Bronchial epithelial cell (primary cell): Measurements from ENCODE around the gene PLCB1. TPM values are rescaled to one million over a fixed set of nuclear protein-coding genes. Genes with fewer than 3 reads are reported as not detected.

ENCODE experiments used
- DNase-seq: peaks from one replicate; pipeline ENCODE4 v3.0.0-alpha.2; 2010; ENCODE audit warnings: low read depth
- FAIRE-seq: peaks from 2 replicates; lab custom pipeline; 2011; peaks lifted over from hg19 to GRCh38; lab: Jason Lieb, UNC
- H3K27me3 ChIP-seq: 2 replicates; pipeline ENCODE4 v1.5.1; 2011; ENCODE audit warnings: low read length; ENCODE audit not compliant: control insufficient read depth, insufficient read depth
- H3K36me3 ChIP-seq: 2 replicates; pipeline ENCODE4 v1.5.1; 2011; ENCODE audit warnings: low read length; ENCODE audit not compliant: control insufficient read depth, insufficient read depth
- H3K4me3 ChIP-seq: 2 replicates; pipeline ENCODE4 v1.5.1; 2011; ENCODE audit warnings: mild to moderate bottlenecking, low read depth, low read length, control low read depth
- total RNA-seq: library from RNA; depleted of rRNA; stranded (reverse); fragments of >200 nt; gene quantifications from 2 replicates; pipeline ENCODE4 v1.2.1, GENCODE V29; 2014
- TF ChIP-seq, protein P1 (sequence below): IDR thresholded peaks from 2 replicates; pipeline ENCODE4 v1.5.1; 2011; ENCODE audit warnings: mild to moderate bottlenecking, moderate library complexity, low read length, control low read depth, inconsistent platforms; ENCODE audit not compliant: insufficient read depth, severe bottlenecking

Gene PLCB1
- total RNA-seq, 1 donor from 2014 or later: 1.1 TPM

DNA sequence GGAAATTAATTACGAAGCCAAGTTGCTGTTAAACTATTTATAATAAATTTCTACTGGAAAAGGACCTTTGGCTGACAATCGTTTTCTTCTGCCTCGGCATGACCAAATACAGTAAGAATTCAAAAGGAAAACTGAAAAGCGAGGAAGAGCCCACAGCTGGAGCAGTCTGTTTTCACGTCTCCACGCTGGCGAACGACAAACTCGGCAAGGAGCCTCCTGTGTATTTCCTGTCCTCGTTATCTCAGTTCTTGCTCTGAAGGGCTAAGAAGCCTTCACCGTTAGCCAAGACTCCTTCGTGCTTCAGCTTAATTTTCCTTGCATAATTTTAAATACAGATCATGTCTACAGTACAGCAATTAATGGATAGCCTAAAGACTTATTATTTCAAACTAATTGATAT lies 722.5 kb downstream of the PLCB1 start:
- H3K4me3 ChIP-seq: no peak overlapping the region

DNA sequence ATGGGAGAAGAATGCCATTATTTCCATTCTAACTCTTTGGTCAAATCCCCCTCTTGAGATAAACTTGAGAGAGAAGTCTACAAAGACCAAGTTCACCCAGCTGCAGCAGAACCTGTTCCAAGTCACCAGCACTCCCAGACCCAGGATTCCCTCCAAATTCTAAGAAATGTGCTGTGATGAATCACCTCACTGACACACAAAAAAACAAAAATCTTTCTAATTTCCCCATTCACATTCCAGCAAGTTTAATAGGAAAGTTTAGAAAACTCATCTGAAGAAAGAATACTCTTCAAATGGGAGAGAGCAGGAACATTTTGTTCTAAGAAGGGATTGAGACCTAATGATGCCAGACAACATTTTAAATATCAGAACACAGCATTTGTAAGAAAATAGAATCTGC lies 723.2 kb downstream of the PLCB1 start:
- FAIRE-seq (no peak), DNase-seq (no peak)
- TF ChIP-seq, protein P1, sequence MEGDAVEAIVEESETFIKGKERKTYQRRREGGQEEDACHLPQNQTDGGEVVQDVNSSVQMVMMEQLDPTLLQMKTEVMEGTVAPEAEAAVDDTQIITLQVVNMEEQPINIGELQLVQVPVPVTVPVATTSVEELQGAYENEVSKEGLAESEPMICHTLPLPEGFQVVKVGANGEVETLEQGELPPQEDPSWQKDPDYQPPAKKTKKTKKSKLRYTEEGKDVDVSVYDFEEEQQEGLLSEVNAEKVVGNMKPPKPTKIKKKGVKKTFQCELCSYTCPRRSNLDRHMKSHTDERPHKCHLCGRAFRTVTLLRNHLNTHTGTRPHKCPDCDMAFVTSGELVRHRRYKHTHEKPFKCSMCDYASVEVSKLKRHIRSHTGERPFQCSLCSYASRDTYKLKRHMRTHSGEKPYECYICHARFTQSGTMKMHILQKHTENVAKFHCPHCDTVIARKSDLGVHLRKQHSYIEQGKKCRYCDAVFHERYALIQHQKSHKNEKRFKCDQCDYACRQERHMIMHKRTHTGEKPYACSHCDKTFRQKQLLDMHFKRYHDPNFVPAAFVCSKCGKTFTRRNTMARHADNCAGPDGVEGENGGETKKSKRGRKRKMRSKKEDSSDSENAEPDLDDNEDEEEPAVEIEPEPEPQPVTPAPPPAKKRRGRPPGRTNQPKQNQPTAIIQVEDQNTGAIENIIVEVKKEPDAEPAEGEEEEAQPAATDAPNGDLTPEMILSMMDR: no peak
- peaks cover 3% of the 10 kb centered on the region for H3K27me3 ChIP-seq
- no peak overlapping the region for H3K4me3 ChIP-seq
- H3K36me3 ChIP-seq: no peaks in the 10 kb centered on the region

More for the DNA sequence above, 722.5 kb downstream of the PLCB1 start:
- no peaks in the 10 kb centered on the region for H3K36me3 ChIP-seq
- FAIRE-seq: no peak
- TF ChIP-seq, protein P1: no peak
- peaks cover 3% of the 10 kb centered on the region for H3K27me3 ChIP-seq
- no peak for DNase-seq

DNA sequence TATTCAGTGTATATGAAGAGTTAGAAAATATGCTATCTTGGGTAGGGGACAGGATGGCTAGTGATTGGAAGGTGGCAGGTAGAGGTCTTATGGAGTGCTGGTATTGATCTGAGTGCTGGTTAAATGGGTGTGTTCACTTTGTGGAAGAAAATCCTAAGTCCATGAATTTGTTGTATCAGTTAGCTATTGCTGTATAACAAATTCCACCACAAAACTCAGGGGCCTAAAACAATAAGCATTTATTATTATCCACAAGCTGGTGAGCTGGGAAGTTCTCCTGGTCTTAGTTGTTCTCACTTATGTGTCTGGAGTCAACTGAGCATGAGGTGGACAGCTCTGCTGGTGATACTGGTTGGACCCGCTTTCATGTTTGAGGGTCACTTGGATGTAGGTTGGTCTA lies 724.6 kb downstream of the PLCB1 start:
- DNase-seq (no peak), FAIRE-seq (peak; percentile 83)
- peaks cover 1% of the 10 kb centered on the region for H3K27me3 ChIP-seq
- H3K4me3 ChIP-seq: no peak overlapping the region
- TF ChIP-seq, protein P1: no peak
- H3K36me3 ChIP-seq: no peaks in the 10 kb centered on the region

DNA sequence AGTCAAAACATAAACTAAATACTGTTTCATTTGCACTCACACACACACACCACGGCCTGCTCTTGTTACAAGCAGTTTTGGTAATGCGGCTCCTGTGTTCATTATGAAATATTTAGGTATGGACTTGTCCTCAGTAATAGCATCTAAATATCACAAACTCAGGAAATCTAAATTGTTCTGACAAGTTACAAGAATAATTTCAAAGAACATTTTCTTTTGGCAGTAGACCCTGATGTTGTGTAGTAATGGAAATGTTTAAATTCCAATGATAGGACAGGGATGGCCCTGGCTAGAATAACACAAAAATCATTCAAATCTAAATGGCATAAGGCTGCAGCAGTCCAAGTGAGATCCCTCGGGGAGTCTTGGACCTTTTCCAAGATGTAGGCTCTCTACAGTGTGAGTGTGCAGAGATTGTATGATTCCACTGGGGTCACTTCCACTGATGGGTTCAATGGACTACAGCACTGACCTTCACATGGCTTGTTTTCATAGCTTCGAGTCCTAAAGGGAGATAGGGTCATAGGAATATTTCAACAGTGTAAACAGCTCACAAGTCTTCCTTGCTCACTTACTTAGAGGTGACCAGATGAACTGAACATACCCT lies 726.2 kb downstream of the PLCB1 start:
- FAIRE-seq (no peak), DNase-seq (no peak)
- TF ChIP-seq, protein P1: no peak
- no peaks in the 10 kb centered on the region for H3K27me3 ChIP-seq
- H3K4me3 ChIP-seq: no peak overlapping the region
- H3K36me3 ChIP-seq: no peaks in the 10 kb centered on the region

DNA sequence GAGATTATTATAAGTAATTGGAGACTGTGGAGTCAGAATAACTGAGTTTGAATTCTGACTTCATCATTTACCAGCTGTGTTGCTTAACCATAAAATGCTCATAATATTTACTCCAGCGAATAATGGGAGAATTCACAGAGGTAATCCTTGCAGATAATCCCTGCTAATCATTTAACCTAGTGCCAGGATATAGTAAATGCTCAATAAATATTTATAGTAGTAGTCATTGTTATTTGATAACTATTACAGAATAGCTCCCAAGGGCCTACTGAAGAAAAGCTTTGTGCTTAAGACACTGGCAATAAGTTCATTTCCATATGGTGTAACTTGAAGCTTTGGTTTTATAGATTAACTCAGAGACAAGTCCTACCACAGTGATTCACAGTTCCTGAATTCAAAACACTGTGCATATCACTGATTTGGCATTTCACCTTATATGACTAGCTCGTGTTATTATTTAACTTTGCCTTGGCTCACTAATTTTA lies 728.0 kb downstream of the PLCB1 start:
- H3K36me3 ChIP-seq: no peaks in the 10 kb centered on the region
- DNase-seq (peak; percentile 87), FAIRE-seq (no peak)
- no peak overlapping the region for H3K4me3 ChIP-seq
- H3K27me3 ChIP-seq: no peaks in the 10 kb centered on the region
- TF ChIP-seq, protein P1: no peak

GRCh38 chr20:8862092-8862491 lies 730.0 kb downstream of the PLCB1 start:
- Histone ChIP-seq H3K4me3 (no peak overlapping the region), H3K36me3 (no peaks in the 10 kb centered on the region), H3K27me3 (no peaks in the 10 kb centered on the region)
- DNase-seq (no peak), FAIRE-seq (no peak)
- TF ChIP-seq, protein P1: no peak
